ENCODE measurements around the gene C9orf85. TPM values are rescaled to one million over a fixed set of nuclear protein-coding genes. Genes with fewer than 3 reads are reported as not detected.
A peak's percentile ranks its signal among the peaks of the same experiment; 100 is the strongest.

The C9orf85 gene
- total and polyA plus RNA-seq, 5 donors from 2014 or later = 7.2 to 14.7 (median 10.5) TPM

GRCh38 chr9:71920456-71921189 is 9.2 kb downstream of the C9orf85 start:
- ATAC-seq (ENCODE audit: low read depth in 2 of 2) = no peak
- DNase-seq = no peak
- Mint-ChIP-seq H3K27me3 (no peaks in the 10 kb centered on the region), H3K4me1 (peaks cover 23 to 44% (median 41%) of the 10 kb centered on the region in 4 donors), H3K36me3 (peaks cover 27% of the 10 kb centered on the region), H3K9me3 (no peaks in the 10 kb centered on the region), H3K27ac (no peak overlapping the region), H3K4me3 (no peak overlapping the region)
- Histone ChIP-seq H3K36me3 (ENCODE audit: control insufficient read depth, insufficient read depth, low read length) (peaks cover 6% of the 10 kb centered on the region), H3K9me3 (ENCODE audit: control insufficient read depth in 2 of 2, low read length in 2 of 2) (no peaks in the 10 kb centered on the region), H3K27ac (ENCODE audit: insufficient read depth, low read length, poor library complexity, severe bottlenecking) (no peak overlapping the region), H3K27me3 (ENCODE audit: control insufficient read depth, insufficient read depth, low read length) (no peaks in the 10 kb centered on the region), H3K4me3 (ENCODE audit: low read depth, low read length) (no peak overlapping the region), H3K4me1 (ENCODE audit: control insufficient read depth, insufficient read depth, low read length, poor library complexity, severe bottlenecking) (no peaks in the 10 kb centered on the region)

GRCh38 chr9:71921190-71921814 is 9.9 kb downstream of the C9orf85 start:
- Mint-ChIP-seq H3K4me3 (no peak overlapping the region), H3K27me3 (no peaks in the 10 kb centered on the region), H3K36me3 (peaks cover 27% of the 10 kb centered on the region), H3K4me1 (peaks cover 20 to 41% (median 38%) of the 10 kb centered on the region in 4 donors), H3K9me3 (no peaks in the 10 kb centered on the region), H3K27ac (peak overlapping the region in 1 of 3 donors; percentile 38)
- Histone ChIP-seq H3K27ac (ENCODE audit: insufficient read depth, low read length, poor library complexity, severe bottlenecking) (no peak overlapping the region), H3K27me3 (ENCODE audit: control insufficient read depth, insufficient read depth, low read length) (no peaks in the 10 kb centered on the region), H3K4me3 (ENCODE audit: low read depth, low read length) (no peak overlapping the region), H3K9me3 (ENCODE audit: control insufficient read depth in 2 of 2, low read length in 2 of 2) (no peaks in the 10 kb centered on the region), H3K36me3 (ENCODE audit: control insufficient read depth, insufficient read depth, low read length) (peaks cover 6% of the 10 kb centered on the region), H3K4me1 (ENCODE audit: control insufficient read depth, insufficient read depth, low read length, poor library complexity, severe bottlenecking) (no peaks in the 10 kb centered on the region)
- no peak for ATAC-seq (ENCODE audit: low read depth in 2 of 2)
- DNase-seq = no peak

DNA sequence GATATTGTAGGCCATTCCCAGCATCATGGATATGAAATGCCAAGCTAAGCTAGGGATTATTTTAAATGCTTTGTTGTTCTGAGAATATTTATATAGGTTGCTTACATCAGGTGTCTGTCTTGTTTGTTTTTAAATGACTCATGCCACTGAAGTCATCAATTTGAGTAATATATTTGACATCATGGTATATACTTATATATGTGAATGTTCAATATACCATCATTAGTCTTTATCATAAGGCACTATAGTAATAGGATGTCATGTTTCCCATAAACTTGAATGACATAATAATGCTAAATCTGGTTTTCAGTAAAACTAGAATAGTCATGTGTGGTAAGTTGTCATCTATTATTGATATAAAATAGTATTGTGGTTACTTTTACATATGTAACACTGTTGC is 13.1 kb downstream of the C9orf85 start:
- H3K4me1 Mint-ChIP-seq = peaks cover 16 to 35% (median 21%) of the 10 kb centered on the region in 4 donors
- peaks cover 22% of the 10 kb centered on the region for H3K36me3 Mint-ChIP-seq

DNA sequence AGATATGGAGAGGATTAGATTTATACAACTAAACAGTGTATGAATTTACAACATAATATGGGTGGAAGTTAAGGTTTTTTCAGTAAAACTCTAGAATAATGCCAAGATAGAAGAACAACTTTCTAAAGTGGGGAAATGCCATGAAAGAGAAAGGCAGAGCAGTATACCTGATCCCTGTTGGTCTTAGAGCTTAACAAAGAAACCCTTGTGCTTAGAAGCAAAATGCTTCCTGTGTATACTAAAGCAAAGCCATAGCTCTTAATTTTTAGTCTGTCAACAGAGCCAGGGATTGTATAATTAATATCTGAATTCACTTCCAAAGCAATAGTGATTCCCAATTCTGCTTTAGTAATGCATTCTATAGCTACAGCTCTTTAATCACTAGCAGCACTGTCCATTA is 14.4 kb downstream of the C9orf85 start:
- Histone ChIP-seq H3K27me3 (ENCODE audit: control insufficient read depth, insufficient read depth, low read length) (no peaks in the 10 kb centered on the region), H3K4me1 (ENCODE audit: control insufficient read depth, insufficient read depth, low read length, poor library complexity, severe bottlenecking) (no peaks in the 10 kb centered on the region), H3K36me3 (ENCODE audit: control insufficient read depth, insufficient read depth, low read length) (peaks cover 2% of the 10 kb centered on the region), H3K4me3 (ENCODE audit: low read depth, low read length) (no peak overlapping the region), H3K9me3 (ENCODE audit: control insufficient read depth in 2 of 2, low read length in 2 of 2) (no peaks in the 10 kb centered on the region), H3K27ac (ENCODE audit: insufficient read depth, low read length, poor library complexity, severe bottlenecking) (no peak overlapping the region)
- Mint-ChIP-seq H3K4me3 (no peak overlapping the region), H3K9me3 (no peaks in the 10 kb centered on the region), H3K36me3 (peaks cover 22% of the 10 kb centered on the region), H3K27me3 (no peaks in the 10 kb centered on the region), H3K4me1 (peaks cover 13 to 33% (median 23%) of the 10 kb centered on the region in 4 donors), H3K27ac (no peak overlapping the region)
- no peak for DNase-seq
- no peak for ATAC-seq (ENCODE audit: low read depth in 2 of 2)

More for the DNA sequence above, 13.1 kb downstream of the C9orf85 start:
- Histone ChIP-seq H3K4me3 (ENCODE audit: low read depth, low read length) (no peak overlapping the region), H3K9me3 (ENCODE audit: control insufficient read depth in 2 of 2, low read length in 2 of 2) (no peaks in the 10 kb centered on the region), H3K27me3 (ENCODE audit: control insufficient read depth, insufficient read depth, low read length) (no peaks in the 10 kb centered on the region), H3K4me1 (ENCODE audit: control insufficient read depth, insufficient read depth, low read length, poor library complexity, severe bottlenecking) (no peaks in the 10 kb centered on the region), H3K36me3 (ENCODE audit: control insufficient read depth, insufficient read depth, low read length) (peaks cover 4% of the 10 kb centered on the region), H3K27ac (ENCODE audit: insufficient read depth, low read length, poor library complexity, severe bottlenecking) (no peak overlapping the region)
- DNase-seq (no peak), ATAC-seq (ENCODE audit: low read depth in 2 of 2) (no peak)
- Mint-ChIP-seq H3K27ac (no peak overlapping the region), H3K27me3 (no peaks in the 10 kb centered on the region), H3K4me3 (no peak overlapping the region), H3K9me3 (no peaks in the 10 kb centered on the region)

DNA sequence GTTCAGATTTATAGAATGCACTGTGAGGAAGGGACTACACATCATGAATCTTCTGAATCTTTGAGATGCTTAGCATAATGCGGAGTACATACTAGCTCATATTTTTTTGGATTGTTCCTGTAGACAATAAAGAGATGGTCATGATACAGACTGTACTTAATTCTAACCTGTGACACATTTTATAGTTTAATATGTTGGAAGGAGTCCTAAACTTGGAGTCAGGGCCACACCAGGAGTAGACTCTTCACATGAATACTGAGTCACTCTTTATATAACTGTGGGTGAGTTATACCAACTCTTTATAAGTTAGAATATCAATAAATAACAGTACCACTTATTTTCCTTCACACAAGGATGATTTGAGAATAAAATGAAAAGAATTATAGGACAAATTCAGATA is 16.9 kb downstream of the C9orf85 start:
- Mint-ChIP-seq H3K36me3 (peaks cover 26% of the 10 kb centered on the region), H3K27me3 (no peaks in the 10 kb centered on the region), H3K9me3 (peaks cover 0 to 3% (median 0%) of the 10 kb centered on the region in 7 donors), H3K27ac (no peak overlapping the region), H3K4me3 (no peak overlapping the region), H3K4me1 (peaks cover 10 to 25% (median 19%) of the 10 kb centered on the region in 4 donors)
- H3K4me3 ChIP-seq (ENCODE audit: low read depth, low read length) = no peak overlapping the region
- no peaks in the 10 kb centered on the region for H3K9me3 ChIP-seq (ENCODE audit: control insufficient read depth in 2 of 2, low read length in 2 of 2)
- H3K27ac ChIP-seq (ENCODE audit: insufficient read depth, low read length, poor library complexity, severe bottlenecking) = no peak overlapping the region
- H3K27me3 ChIP-seq (ENCODE audit: control insufficient read depth, insufficient read depth, low read length) = no peaks in the 10 kb centered on the region
- no peaks in the 10 kb centered on the region for H3K4me1 ChIP-seq (ENCODE audit: control insufficient read depth, insufficient read depth, low read length, poor library complexity, severe bottlenecking)
- H3K36me3 ChIP-seq (ENCODE audit: control insufficient read depth, insufficient read depth, low read length) = no peaks in the 10 kb centered on the region
- ATAC-seq (ENCODE audit: low read depth in 2 of 2) = no peak
- DNase-seq = no peak

- ATAC-seq (ENCODE audit: low read depth in 2 of 2) = no peak
- Mint-ChIP-seq H3K4me1 (peaks cover 8 to 25% (median 16%) of the 10 kb centered on the region in 4 donors), H3K36me3 (peaks cover 26% of the 10 kb centered on the region), H3K27me3 (no peaks in the 10 kb centered on the region), H3K27ac (no peak overlapping the region), H3K4me3 (no peak overlapping the region), H3K9me3 (peaks cover 0 to 3% (median 0%) of the 10 kb centered on the region in 7 donors)
- H3K4me3 ChIP-seq (ENCODE audit: low read depth, low read length) = no peak overlapping the region
- H3K27ac ChIP-seq (ENCODE audit: insufficient read depth, low read length, poor library complexity, severe bottlenecking) = no peak overlapping the region
- H3K27me3 ChIP-seq (ENCODE audit: control insufficient read depth, insufficient read depth, low read length) = no peaks in the 10 kb centered on the region
- no peaks in the 10 kb centered on the region for H3K36me3 ChIP-seq (ENCODE audit: control insufficient read depth, insufficient read depth, low read length)
- no peaks in the 10 kb centered on the region for H3K4me1 ChIP-seq (ENCODE audit: control insufficient read depth, insufficient read depth, low read length, poor library complexity, severe bottlenecking)
- DNase-seq = no peak
- no peaks in the 10 kb centered on the region for H3K9me3 ChIP-seq (ENCODE audit: control insufficient read depth in 2 of 2, low read length in 2 of 2)
These were observed 17.4 kb downstream of the C9orf85 start for GRCh38 chr9:71928806-71929205.

DNA sequence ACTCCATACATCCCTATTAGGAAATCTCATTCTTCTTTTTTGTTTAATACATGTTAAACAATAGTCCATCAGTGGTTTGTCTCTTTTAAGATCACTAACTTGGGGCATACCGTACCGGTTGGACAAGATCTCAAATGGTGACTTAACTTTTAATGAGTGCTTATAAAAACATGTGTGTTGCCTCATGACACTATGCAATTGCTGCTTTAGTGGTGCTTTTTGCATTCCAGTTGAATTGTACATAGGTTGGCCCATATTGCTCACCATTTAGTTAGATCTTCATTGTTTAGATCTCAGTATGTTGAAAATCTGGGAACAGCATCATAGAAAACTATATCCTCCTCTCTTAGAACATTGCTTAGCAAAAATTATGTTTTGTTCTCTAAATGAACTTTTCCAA is 17.8 kb downstream of the C9orf85 start:
- Mint-ChIP-seq H3K36me3 (peaks cover 23% of the 10 kb centered on the region), H3K4me1 (peaks cover 9 to 20% (median 14%) of the 10 kb centered on the region in 4 donors), H3K9me3 (peaks cover 0 to 3% (median 0%) of the 10 kb centered on the region in 7 donors), H3K27me3 (no peaks in the 10 kb centered on the region), H3K27ac (no peak overlapping the region), H3K4me3 (no peak overlapping the region)
- H3K4me1 ChIP-seq (ENCODE audit: control insufficient read depth, insufficient read depth, low read length, poor library complexity, severe bottlenecking) = no peaks in the 10 kb centered on the region
- no peaks in the 10 kb centered on the region for H3K36me3 ChIP-seq (ENCODE audit: control insufficient read depth, insufficient read depth, low read length)
- no peaks in the 10 kb centered on the region for H3K9me3 ChIP-seq (ENCODE audit: control insufficient read depth in 2 of 2, low read length in 2 of 2)
- no peak overlapping the region for H3K4me3 ChIP-seq (ENCODE audit: low read depth, low read length)
- no peak for ATAC-seq (ENCODE audit: low read depth in 2 of 2)
- DNase-seq = no peak
- H3K27me3 ChIP-seq (ENCODE audit: control insufficient read depth, insufficient read depth, low read length) = no peaks in the 10 kb centered on the region
- no peak overlapping the region for H3K27ac ChIP-seq (ENCODE audit: insufficient read depth, low read length, poor library complexity, severe bottlenecking)
